ENCODE data around the gene WRNIP1. TPM values are rescaled to one million over a fixed set of nuclear protein-coding genes. Genes with fewer than 3 reads are reported as not detected.

Gene WRNIP1
- total RNA-seq, 1 experiment from 2014 or later, result 38.1 TPM

DNA sequence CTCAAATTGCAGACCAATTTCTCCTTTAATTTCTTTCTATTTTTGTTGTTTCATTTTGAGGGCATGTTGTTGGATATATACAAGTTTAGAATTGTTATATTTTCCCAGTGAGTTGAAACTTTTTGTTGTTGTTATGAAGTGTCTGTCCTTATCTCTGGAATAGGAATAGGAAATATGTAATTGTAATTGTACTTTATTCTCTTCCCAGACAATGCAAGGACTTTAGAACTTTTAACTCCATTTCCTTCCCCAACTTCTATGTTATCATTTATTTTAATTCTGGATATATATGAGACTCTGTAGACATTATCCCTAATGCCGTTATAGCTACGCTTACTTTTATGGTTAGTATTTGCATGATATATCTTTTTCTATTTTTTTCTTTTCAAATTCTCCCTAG, 64.1 kb downstream of the WRNIP1 start:
- H2BK15ac ChIP-seq (ENCODE audit: low read depth, low read length), result no peak overlapping the region
- H3K4me2 ChIP-seq (ENCODE audit: insufficient read depth, insufficient read length, low read length), result no peak overlapping the region
- H3K23ac ChIP-seq (ENCODE audit: insufficient read length, low read depth, low read length), result no peak overlapping the region
- no peak overlapping the region for H4K91ac ChIP-seq (ENCODE audit: insufficient read length, low read depth, low read length)
- no peaks in the 10 kb centered on the region for H3K9me3 ChIP-seq (ENCODE audit: control insufficient read depth, low read depth, low read length)
- H3T11ph ChIP-seq (ENCODE audit: low read length), result no peak overlapping the region
- no peaks in the 10 kb centered on the region for H3K4me1 ChIP-seq (ENCODE audit: insufficient read depth, low read length)
- H2BK120ac ChIP-seq (ENCODE audit: low read depth, low read length, poor library complexity, severe bottlenecking), result no peak overlapping the region
- no peak for DNase-seq
- Mint-ChIP-seq H3K4me1 (no peaks in the 10 kb centered on the region), H3K36me3 (ENCODE audit: insufficient read depth in 1 of 3, low read depth in 3 of 3) (peaks cover 0 to 6% (median 4%) of the 10 kb centered on the region in 3 experiments; a peak in 5 of 7 replicates), H3K9me3 (no peaks in the 10 kb centered on the region), H3K27me3 (ENCODE audit: low read depth) (no peaks in the 10 kb centered on the region), H3K27ac (no peak overlapping the region), H3K4me3 (no peak overlapping the region)
- WGBS (ENCODE audit: extremely low coverage, insufficient read length, low lambda C conversion rate), result no CpG with 5 or more reads among the region's 2 CpGs
- no peak overlapping the region for H2BK20ac ChIP-seq (ENCODE audit: low read depth, low read length, poor library complexity, severe bottlenecking)
- no peak overlapping the region for H3K14ac ChIP-seq (ENCODE audit: insufficient read depth, low read length)
- no peak overlapping the region for H4K5ac ChIP-seq (ENCODE audit: insufficient read length, low read depth, low read length)
- no peaks in the 10 kb centered on the region for H4K20me1 ChIP-seq (ENCODE audit: control insufficient read depth, insufficient read depth, insufficient read length)
- H3K4ac ChIP-seq (ENCODE audit: low read depth, low read length), result no peak overlapping the region
- H3K23me2 ChIP-seq (ENCODE audit: insufficient read length, low read depth, low read length, poor library complexity, severe bottlenecking), result no peaks in the 10 kb centered on the region
- no peak overlapping the region for H3K27ac ChIP-seq (ENCODE audit: insufficient read length, low read depth, low read length)
- H3K27me3 ChIP-seq (ENCODE audit: insufficient read depth, low read length), result no peaks in the 10 kb centered on the region
- TF ChIP-seq, protein P1, sequence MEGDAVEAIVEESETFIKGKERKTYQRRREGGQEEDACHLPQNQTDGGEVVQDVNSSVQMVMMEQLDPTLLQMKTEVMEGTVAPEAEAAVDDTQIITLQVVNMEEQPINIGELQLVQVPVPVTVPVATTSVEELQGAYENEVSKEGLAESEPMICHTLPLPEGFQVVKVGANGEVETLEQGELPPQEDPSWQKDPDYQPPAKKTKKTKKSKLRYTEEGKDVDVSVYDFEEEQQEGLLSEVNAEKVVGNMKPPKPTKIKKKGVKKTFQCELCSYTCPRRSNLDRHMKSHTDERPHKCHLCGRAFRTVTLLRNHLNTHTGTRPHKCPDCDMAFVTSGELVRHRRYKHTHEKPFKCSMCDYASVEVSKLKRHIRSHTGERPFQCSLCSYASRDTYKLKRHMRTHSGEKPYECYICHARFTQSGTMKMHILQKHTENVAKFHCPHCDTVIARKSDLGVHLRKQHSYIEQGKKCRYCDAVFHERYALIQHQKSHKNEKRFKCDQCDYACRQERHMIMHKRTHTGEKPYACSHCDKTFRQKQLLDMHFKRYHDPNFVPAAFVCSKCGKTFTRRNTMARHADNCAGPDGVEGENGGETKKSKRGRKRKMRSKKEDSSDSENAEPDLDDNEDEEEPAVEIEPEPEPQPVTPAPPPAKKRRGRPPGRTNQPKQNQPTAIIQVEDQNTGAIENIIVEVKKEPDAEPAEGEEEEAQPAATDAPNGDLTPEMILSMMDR (conservative IDR thresholded peaks at IDR 0.05), result no peak
- H4K8ac ChIP-seq (replicated peaks; ENCODE audit: insufficient read length, low read depth, low read length), result no peak overlapping the region
- no peaks in the 10 kb centered on the region for H3K79me1 ChIP-seq (ENCODE audit: insufficient read depth, low read depth, low read length, poor library complexity, severe bottlenecking)
- H3K9ac ChIP-seq (ENCODE audit: extremely low read depth, insufficient read length, low read length), result no peak overlapping the region
- H2BK5ac ChIP-seq (ENCODE audit: insufficient read length, low read length), result no peak overlapping the region
- no peak overlapping the region for H2AK5ac ChIP-seq (ENCODE audit: insufficient read length, low read length)
- H3K79me2 ChIP-seq (ENCODE audit: insufficient read depth, low read length), result no peaks in the 10 kb centered on the region
- H2BK12ac ChIP-seq (ENCODE audit: insufficient read length, low read depth, low read length), result no peak overlapping the region
- no peak overlapping the region for H3K18ac ChIP-seq (ENCODE audit: insufficient read length, low read depth, low read length)
- no peak overlapping the region for H2AFZ ChIP-seq (ENCODE audit: low read length)
- no peak overlapping the region for H3K56ac ChIP-seq (ENCODE audit: insufficient read length, low read depth, low read length)
